Spleen (tissue), 7 donors: ENCODE data around the gene SLAMF6.

Experiments
- POLR2A ChIP-seq, 3 donors: fragments of 450-650 bp; IDR thresholded peaks; one replicate each; pipeline ENCODE4 v1.5.1; 2017; ENCODE audit warnings: antibody characterized with exemption in 3 of 3, mild to moderate bottlenecking in 1 of 3
- TF ChIP-seq, protein P1 (sequence below), 11 experiments: fragments of 200-600 bp in 7 of 11; fragments of 450-650 bp in 4 of 11; sonication (generic) in 4 of 11; IDR thresholded peaks in 8 of 11; conservative IDR thresholded peaks in 3 of 11; 1 replicate in 7 of 11; 2 replicates in 4 of 11; pipeline versions ENCODE4 v1.4.0 to v1.8.0; 2016 to 2021; ENCODE audit warnings: antibody characterized with exemption in 11 of 11, inconsistent platforms in 4 of 11, mild to moderate bottlenecking in 1 of 11
- donor health status: DM: no; HTN: no; CAD: no; lungs with moderate emphysema.
- donor health status: DM: no; HTN: no; CAD: no.
- donor health status: DM: no; HTN: no; CAD: no.

DNA sequence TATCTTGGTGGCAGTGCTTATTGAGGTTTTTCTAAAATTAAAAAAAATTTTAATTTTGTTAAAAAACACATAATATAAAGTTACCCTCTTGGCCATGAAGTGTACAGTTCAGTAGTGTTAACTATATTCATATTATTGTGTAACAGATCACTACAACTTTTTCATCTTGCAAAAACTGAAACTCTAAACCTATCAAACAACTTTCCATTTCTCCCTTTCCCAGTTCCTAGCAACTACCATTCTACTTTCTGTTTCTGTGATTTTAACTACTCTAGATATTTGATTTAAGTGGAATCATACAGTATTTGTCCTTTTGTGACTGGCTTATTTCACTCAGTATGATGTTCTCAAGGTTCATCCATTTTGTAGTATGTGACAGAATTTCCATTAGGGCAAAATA lies 55.5 kb downstream of the SLAMF6 start:
- no peak for TF ChIP-seq POLR2A (IDR thresholded peaks at IDR 0.05)
- TF ChIP-seq, protein P1, sequence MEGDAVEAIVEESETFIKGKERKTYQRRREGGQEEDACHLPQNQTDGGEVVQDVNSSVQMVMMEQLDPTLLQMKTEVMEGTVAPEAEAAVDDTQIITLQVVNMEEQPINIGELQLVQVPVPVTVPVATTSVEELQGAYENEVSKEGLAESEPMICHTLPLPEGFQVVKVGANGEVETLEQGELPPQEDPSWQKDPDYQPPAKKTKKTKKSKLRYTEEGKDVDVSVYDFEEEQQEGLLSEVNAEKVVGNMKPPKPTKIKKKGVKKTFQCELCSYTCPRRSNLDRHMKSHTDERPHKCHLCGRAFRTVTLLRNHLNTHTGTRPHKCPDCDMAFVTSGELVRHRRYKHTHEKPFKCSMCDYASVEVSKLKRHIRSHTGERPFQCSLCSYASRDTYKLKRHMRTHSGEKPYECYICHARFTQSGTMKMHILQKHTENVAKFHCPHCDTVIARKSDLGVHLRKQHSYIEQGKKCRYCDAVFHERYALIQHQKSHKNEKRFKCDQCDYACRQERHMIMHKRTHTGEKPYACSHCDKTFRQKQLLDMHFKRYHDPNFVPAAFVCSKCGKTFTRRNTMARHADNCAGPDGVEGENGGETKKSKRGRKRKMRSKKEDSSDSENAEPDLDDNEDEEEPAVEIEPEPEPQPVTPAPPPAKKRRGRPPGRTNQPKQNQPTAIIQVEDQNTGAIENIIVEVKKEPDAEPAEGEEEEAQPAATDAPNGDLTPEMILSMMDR (IDR thresholded peaks at IDR 0.05 in 8 of 11, conservative IDR thresholded peaks at IDR 0.05 in 3 of 11): no peak
